Lung (tissue), 12 donors: ENCODE data around the gene THSD7B. TPM values are rescaled to one million over a fixed set of nuclear protein-coding genes. Genes with fewer than 3 reads are reported as not detected.
"Not testable (repeated sequence)": the region's sequence is repeated elsewhere in the genome, so short reads cannot be mapped to it uniquely, and the experiment has no call there.

Experiments
- ATAC-seq: fragments of 200-7000 bp; cut with Tn5 transposase; one replicate; pipeline ENCODE4 v1.9.1; 2020; ENCODE audit warnings: moderate number of reproducible peaks; ENCODE audit not compliant: insufficient read depth, low FRiP score
- DNase-seq, 3 donors: peaks; one replicate each; pipeline ENCODE4 v3.0.0-alpha.2; 2013 to 2017
- H3K27ac ChIP-seq, 2 donors: one replicate each; pipeline ENCODE4 v1.5.1; 2013; ENCODE audit warnings: mild to moderate bottlenecking in 2 of 2, moderate library complexity in 2 of 2, control low read depth in 1 of 2, inconsistent platforms in 1 of 2, low read depth in 1 of 2, low read length in 1 of 2
- H3K27me3 ChIP-seq, 3 donors: one replicate each; pipeline ENCODE4 v1.5.1; 2013; ENCODE audit warnings: low read length in 2 of 3; ENCODE audit not compliant: control insufficient read depth in 3 of 3, insufficient read depth in 3 of 3
- H3K36me3 ChIP-seq, 4 donors: one replicate each; pipeline ENCODE4 v1.5.1; 2013; ENCODE audit warnings: low read length in 4 of 4, mild to moderate bottlenecking in 1 of 4, moderate library complexity in 1 of 4; ENCODE audit not compliant: control insufficient read depth in 4 of 4, insufficient read depth in 4 of 4
- H3K4me1 ChIP-seq, 5 donors: one replicate each; pipeline ENCODE4 v1.5.1; 2013; ENCODE audit warnings: low read length in 5 of 5, mild to moderate bottlenecking in 2 of 5, moderate library complexity in 1 of 5; ENCODE audit not compliant: control insufficient read depth in 5 of 5, insufficient read depth in 5 of 5
- H3K4me3 ChIP-seq: one replicate; pipeline ENCODE4 v1.5.1; 2013; ENCODE audit warnings: mild to moderate bottlenecking, control low read depth, moderate library complexity
- H3K9ac ChIP-seq, 2 donors: one replicate each; pipeline ENCODE4 v1.5.1; 2013; ENCODE audit warnings: low read length in 2 of 2, control low read depth in 1 of 2; ENCODE audit not compliant: insufficient read depth in 1 of 2
- H3K9me3 ChIP-seq, 4 donors: one replicate each; pipeline ENCODE4 v1.5.1; 2013; ENCODE audit warnings: low read length in 3 of 4, mild to moderate bottlenecking in 1 of 4, moderate library complexity in 1 of 4; ENCODE audit not compliant: control insufficient read depth in 4 of 4, insufficient read depth in 3 of 4
- CTCF ChIP-seq: IDR thresholded peaks from 2 replicates; pipeline ENCODE4 v1.5.1; 2012; ENCODE audit warnings: mild to moderate bottlenecking; ENCODE audit errors: control extremely low read depth, extremely low read depth
- WGBS, 2 donors: extraction: QIAGEN DNeasy Blood & Tissue Kit; methylation state at CpG; one replicate each; pipeline ENCODE4 v1.1.7; 2013; 5-methylcytosine and 5-hydroxymethylcytosine counted together
- polyA plus RNA-seq, 2 donors: library from polyadenylated mRNA; stranded (reverse); fragments of 200-250 nt; gene quantifications; one replicate each; pipeline ENCODE4 v1.2.1, GENCODE V29; 2013
- total RNA-seq, 2 donors: library from RNA; depleted of rRNA in 1 of 2; stranded (reverse); fragments of >200 nt in 1 of 2; gene quantifications; one replicate each; pipeline ENCODE4 v1.2.1, GENCODE V29; 2014 to 2021
- donor health status: control.
- donor health status: control.
- donor health status: Bipolar disorder and iron deficiency.
- donor health status: healthy.
- donor health status: DM: yes; HTN: yes; CAD: no.

THSD7B gene
- total and polyA plus RNA-seq, 4 donors, result 0.03 to 8.2 (median 0.14) TPM

DNA sequence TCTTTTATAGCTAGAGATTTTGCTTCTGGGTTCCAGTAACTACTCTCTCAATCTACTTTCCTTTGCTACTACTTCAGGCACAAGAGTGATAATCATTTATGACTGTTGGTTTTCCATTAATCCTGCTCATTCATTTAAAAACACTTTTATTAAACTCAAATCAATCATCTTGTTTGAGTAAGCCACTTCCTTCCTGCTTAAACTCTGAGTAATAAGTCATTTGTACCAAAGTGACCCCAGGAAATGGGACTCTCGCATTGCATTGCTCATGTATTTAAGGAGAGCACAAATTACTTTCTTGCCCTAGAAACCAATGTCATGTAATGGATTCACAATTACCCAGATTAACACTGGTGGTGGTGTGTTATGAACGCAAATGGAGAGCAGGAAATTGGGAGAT, 928.2 kb downstream of the THSD7B start:
- Histone ChIP-seq H3K9ac (no peak overlapping the region), H3K27me3 (no peaks in the 10 kb centered on the region), H3K36me3 (no peaks in the 10 kb centered on the region), H3K4me1 (no peaks in the 10 kb centered on the region), H3K4me3 (no peak overlapping the region), H3K9me3 (no peaks in the 10 kb centered on the region), H3K27ac (no peak overlapping the region)
- 6 to 12% methylated on average over 2 of the region's 2 CpGs for WGBS, 2 donors
- ATAC-seq (no peak), DNase-seq (no peak)
- TF ChIP-seq CTCF, result no peak

DNA sequence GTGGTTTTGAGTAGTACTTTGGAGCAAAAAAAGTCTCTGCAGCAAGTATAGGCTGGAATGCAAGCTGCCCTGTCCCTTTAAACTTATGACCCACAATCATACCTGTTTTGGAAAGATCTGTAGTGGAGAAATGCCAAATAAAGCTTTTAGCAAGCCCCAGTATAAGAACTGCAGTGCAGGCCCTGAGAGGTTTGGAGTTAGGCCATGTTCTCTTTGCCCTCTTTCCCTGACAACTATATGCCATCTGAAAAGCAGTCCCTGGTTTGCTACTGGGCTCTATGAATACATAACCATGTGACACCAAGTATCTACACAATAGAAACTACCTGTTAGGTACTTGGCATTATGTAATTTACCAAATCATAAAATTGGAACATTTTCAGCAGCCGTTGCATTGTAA, 931.6 kb downstream of the THSD7B start:
- no peaks in the 10 kb centered on the region for H3K36me3 ChIP-seq
- no peaks in the 10 kb centered on the region for H3K9me3 ChIP-seq
- no peak overlapping the region for H3K4me3 ChIP-seq
- WGBS, 2 donors, result 64 to 88% methylated on average over 1 of the region's 1 CpG
- H3K27me3 ChIP-seq, result no peaks in the 10 kb centered on the region
- TF ChIP-seq CTCF, result no peak
- no peaks in the 10 kb centered on the region for H3K4me1 ChIP-seq
- no peak for DNase-seq
- H3K9ac ChIP-seq, result no peak overlapping the region
- H3K27ac ChIP-seq, result no peak overlapping the region
- ATAC-seq, result peak; percentile 11

DNA sequence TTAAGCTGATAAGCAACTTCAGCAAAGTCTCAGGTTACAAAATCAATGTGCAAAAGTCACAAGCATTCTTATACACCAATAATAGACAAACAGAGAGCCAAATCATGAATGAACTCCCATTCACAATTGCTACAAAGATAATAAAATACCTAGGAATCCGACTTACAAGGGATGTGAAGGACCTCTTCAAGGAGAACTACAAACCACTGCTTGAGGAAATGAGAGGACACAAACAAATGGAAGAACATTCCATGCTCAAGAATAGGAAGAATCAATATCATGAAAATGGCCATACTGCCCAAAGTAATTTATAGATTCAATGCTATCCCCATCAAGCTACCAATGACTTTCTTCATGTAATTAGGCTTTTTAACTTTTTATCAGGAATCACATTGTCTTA, 934.9 kb downstream of the THSD7B start:
- not testable (repeated sequence) for H3K9ac ChIP-seq, ATAC-seq, DNase-seq, H3K4me1 ChIP-seq, H3K27me3 ChIP-seq, H3K27ac ChIP-seq, H3K4me3 ChIP-seq, H3K9me3 ChIP-seq, H3K36me3 ChIP-seq
- WGBS, 2 donors, result 53 to 65% methylated on average over 1 of the region's 1 CpG

- Histone ChIP-seq H3K36me3 (no peaks in the 10 kb centered on the region), H3K27me3 (no peaks in the 10 kb centered on the region), H3K9ac (no peak overlapping the region), H3K27ac (no peak overlapping the region), H3K4me1 (no peaks in the 10 kb centered on the region), H3K9me3 (peaks cover 0 to 3% (median 0%) of the 10 kb centered on the region in 4 donors), H3K4me3 (no peak overlapping the region)
- no peak for ATAC-seq
- TF ChIP-seq CTCF, result no peak
- no peak for DNase-seq
These were observed 935.3 kb downstream of the THSD7B start for GRCh38 chr2:137700681-137701080.
